Hematopoietic multipotent progenitor cell treated with erythropoietin and hydrocortisone succinate and interleukin-3 and kit ligand, for 17 days (in vitro differentiated cells): Measurements from ENCODE around the gene TBC1D22A.

Experiments
- DNase-seq: peaks from one replicate; pipeline ENCODE4 v3.0.0-alpha.2; 2015; ENCODE audit warnings: low spot score

The TBC1D22A gene

GRCh38 chr22:46737105-46737975 lies 25.1 kb upstream of the TBC1D22A start:
- DNase-seq, result no peak

GRCh38 chr22:46737976-46738646 lies 24.3 kb upstream of the TBC1D22A start, which contains the start of gene CERK:
Gene CERK (minus strand): TSS chr22:46738252. CDS start chr22:46738148, 104 bp downstream.
- DNase-seq, result no peak

- no peak for DNase-seq
These were observed 23.8 kb upstream of the TBC1D22A start for GRCh38 chr22:46738647-46739093.

GRCh38 chr22:46739094-46739870 lies 23.2 kb upstream of the TBC1D22A start:
- DNase-seq, result no peak

- no peak for DNase-seq
These were observed 21.3 kb upstream of the TBC1D22A start for GRCh38 chr22:46740910-46741780.

- no peak for DNase-seq
These were observed 20.4 kb upstream of the TBC1D22A start for GRCh38 chr22:46741974-46742519.

- no peak for DNase-seq
These were observed 19.8 kb upstream of the TBC1D22A start for GRCh38 chr22:46742576-46743221.

- no peak for DNase-seq
These were observed 17.9 kb upstream of the TBC1D22A start for GRCh38 chr22:46744581-46744980.

GRCh38 chr22:46746192-46746591 lies 16.3 kb upstream of the TBC1D22A start:
- DNase-seq, result no peak

- DNase-seq, result no peak
These were observed 15.8 kb upstream of the TBC1D22A start for GRCh38 chr22:46746620-46747019.

GRCh38 chr22:46747646-46748045 lies 14.8 kb upstream of the TBC1D22A start:
- no peak for DNase-seq

GRCh38 chr22:46748206-46748907 lies 14.1 kb upstream of the TBC1D22A start:
- DNase-seq, result no peak

GRCh38 chr22:46748908-46749675 lies 13.4 kb upstream of the TBC1D22A start:
- DNase-seq, result no peak

GRCh38 chr22:46749682-46750529 lies 12.5 kb upstream of the TBC1D22A start:
- DNase-seq, result no peak

GRCh38 chr22:46750530-46750800 lies 12.0 kb upstream of the TBC1D22A start:
- no peak for DNase-seq

GRCh38 chr22:46750863-46751443 lies 11.5 kb upstream of the TBC1D22A start:
- DNase-seq, result no peak

- DNase-seq, result no peak
These were observed 10.0 kb upstream of the TBC1D22A start for GRCh38 chr22:46752286-46752987.

GRCh38 chr22:46752988-46753310 lies 9.5 kb upstream of the TBC1D22A start:
- DNase-seq, result no peak
